22Rv1 (cell line): ENCODE data around the gene ATG14.
"Not testable (repeated sequence)": the region's sequence is repeated elsewhere in the genome, so short reads cannot be mapped to it uniquely, and the experiment has no call there.

Experiments
- H3K27ac ChIP-seq: fragments of 450-650 bp; 2 replicates; pipeline ENCODE4 v1.5.1; 2017
- CTCF ChIP-seq: fragments of 450-650 bp; IDR thresholded peaks from 2 replicates; pipeline ENCODE4 v1.5.1; 2017; ENCODE audit warnings: mild to moderate bottlenecking
- ZFX ChIP-seq: fragments of 450-650 bp; IDR thresholded peaks from 2 replicates; pipeline ENCODE4 v1.6.1; 2017; ENCODE audit warnings: antibody characterized with exemption, borderline replicate concordance

ATG14 gene

GRCh38 chr14:55351111-55351510 is 60.5 kb downstream of the ATG14 start:
- TF ChIP-seq ZFX (no peak), CTCF (no peak)

GRCh38 chr14:55350461-55350860 is 61.2 kb downstream of the ATG14 start:
- TF ChIP-seq ZFX (no peak), CTCF (no peak)
- no peak overlapping the region for H3K27ac ChIP-seq

More at GRCh38 chr14:55351111-55351510, 60.5 kb downstream of the ATG14 start:
- no peak overlapping the region for H3K27ac ChIP-seq

- TF ChIP-seq CTCF (no peak), ZFX (no peak)
- no peak overlapping the region for H3K27ac ChIP-seq
Observed at GRCh38 chr14:55349565-55349964, 62.1 kb downstream of the ATG14 start.

GRCh38 chr14:55348766-55349453 is 62.7 kb downstream of the ATG14 start:
- TF ChIP-seq ZFX (no peak), CTCF (no peak)
- no peak overlapping the region for H3K27ac ChIP-seq

- TF ChIP-seq ZFX (no peak), CTCF (no peak)
- no peak overlapping the region for H3K27ac ChIP-seq
Observed at GRCh38 chr14:55347748-55348147, 63.9 kb downstream of the ATG14 start.

- no peak overlapping the region for H3K27ac ChIP-seq
- no peak for TF ChIP-seq ZFX
- no peak for TF ChIP-seq CTCF
Observed at GRCh38 chr14:55347040-55347439, 64.6 kb downstream of the ATG14 start.

GRCh38 chr14:55344582-55345163 is 67.0 kb downstream of the ATG14 start:
- not testable (repeated sequence) for H3K27ac ChIP-seq
